B cell (primary cell): ENCODE data around the gene POLR2A.

ENCODE experiments used
- EZH2 ChIP-seq: IDR thresholded peaks from 2 replicates; pipeline ENCODE4 v1.6.1; 2012; ENCODE audit warnings: borderline replicate concordance, low read depth, mild to moderate bottlenecking, moderate library complexity, low read length; ENCODE audit not compliant: insufficient read depth, poor library complexity, severe bottlenecking
- TF ChIP-seq, protein P1 (sequence below): fragments of 200-600 bp; IDR thresholded peaks from one replicate; pipeline ENCODE4 v1.8.0; 2022; ENCODE audit warnings: antibody characterized with exemption, mild to moderate bottlenecking

DNA sequence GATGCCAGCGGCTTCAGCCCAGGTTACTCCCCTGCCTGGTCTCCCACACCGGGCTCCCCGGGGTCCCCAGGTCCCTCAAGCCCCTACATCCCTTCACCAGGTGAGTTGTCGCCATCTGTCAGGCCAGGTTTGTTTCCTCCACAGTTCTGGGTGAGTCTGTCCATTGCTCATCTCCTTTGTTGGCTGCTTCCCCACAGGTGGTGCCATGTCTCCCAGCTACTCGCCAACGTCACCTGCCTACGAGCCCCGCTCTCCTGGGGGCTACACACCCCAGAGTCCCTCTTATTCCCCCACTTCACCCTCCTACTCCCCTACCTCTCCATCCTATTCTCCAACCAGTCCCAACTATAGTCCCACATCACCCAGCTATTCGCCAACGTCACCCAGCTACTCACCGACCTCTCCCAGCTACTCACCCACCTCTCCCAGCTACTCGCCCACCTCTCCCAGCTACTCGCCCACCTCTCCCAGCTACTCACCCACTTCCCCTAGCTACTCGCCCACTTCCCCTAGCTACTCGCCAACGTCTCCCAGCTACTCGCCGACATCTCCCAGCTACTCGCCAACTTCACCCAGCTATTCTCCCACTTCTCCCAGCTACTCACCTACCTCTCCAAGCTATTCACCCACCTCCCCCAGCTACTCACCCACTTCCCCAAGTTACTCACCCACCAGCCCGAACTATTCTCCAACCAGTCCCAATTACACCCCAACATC is 28.8 kb downstream of the POLR2A start:
- TF ChIP-seq, protein P1, sequence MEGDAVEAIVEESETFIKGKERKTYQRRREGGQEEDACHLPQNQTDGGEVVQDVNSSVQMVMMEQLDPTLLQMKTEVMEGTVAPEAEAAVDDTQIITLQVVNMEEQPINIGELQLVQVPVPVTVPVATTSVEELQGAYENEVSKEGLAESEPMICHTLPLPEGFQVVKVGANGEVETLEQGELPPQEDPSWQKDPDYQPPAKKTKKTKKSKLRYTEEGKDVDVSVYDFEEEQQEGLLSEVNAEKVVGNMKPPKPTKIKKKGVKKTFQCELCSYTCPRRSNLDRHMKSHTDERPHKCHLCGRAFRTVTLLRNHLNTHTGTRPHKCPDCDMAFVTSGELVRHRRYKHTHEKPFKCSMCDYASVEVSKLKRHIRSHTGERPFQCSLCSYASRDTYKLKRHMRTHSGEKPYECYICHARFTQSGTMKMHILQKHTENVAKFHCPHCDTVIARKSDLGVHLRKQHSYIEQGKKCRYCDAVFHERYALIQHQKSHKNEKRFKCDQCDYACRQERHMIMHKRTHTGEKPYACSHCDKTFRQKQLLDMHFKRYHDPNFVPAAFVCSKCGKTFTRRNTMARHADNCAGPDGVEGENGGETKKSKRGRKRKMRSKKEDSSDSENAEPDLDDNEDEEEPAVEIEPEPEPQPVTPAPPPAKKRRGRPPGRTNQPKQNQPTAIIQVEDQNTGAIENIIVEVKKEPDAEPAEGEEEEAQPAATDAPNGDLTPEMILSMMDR: no peak
- no peak for TF ChIP-seq EZH2
